Natural killer cell (primary cell): ENCODE data around the gene FOXN3. TPM values are rescaled to one million over a fixed set of nuclear protein-coding genes. Genes with fewer than 3 reads are reported as not detected.

ENCODE experiments used
- ATAC-seq, 3 donors: fragments of 150-1000 bp in 2 of 3; fragments of 200-7000 bp in 1 of 3; cut with Tn5 transposase; 1 replicate in 1 of 3; 2 replicates in 2 of 3; pipeline ENCODE4 v1.10.0; 2021; ENCODE audit warnings: mild to moderate bottlenecking in 2 of 3, moderate library complexity in 2 of 3
- DNase-seq, 2 donors: peaks; one replicate each; pipeline versions ENCODE4 v3.0.0 to v3.0.0-alpha.2; 2013 to 2021; ENCODE audit warnings: mixed read lengths in 1 of 2
- H3K27ac ChIP-seq: one replicate; pipeline ENCODE4 v1.5.1; 2013; ENCODE audit warnings: mild to moderate bottlenecking, low read length
- H3K27me3 ChIP-seq: one replicate; pipeline ENCODE4 v1.6.1; 2013; ENCODE audit warnings: low read length; ENCODE audit not compliant: control insufficient read depth, insufficient read depth
- H3K36me3 ChIP-seq: one replicate; pipeline ENCODE4 v1.6.1; 2013; ENCODE audit warnings: low read length; ENCODE audit not compliant: control insufficient read depth, insufficient read depth
- H3K4me1 ChIP-seq: one replicate; pipeline ENCODE4 v1.6.1; 2013; ENCODE audit warnings: low read length; ENCODE audit not compliant: control insufficient read depth, insufficient read depth
- H3K4me3 ChIP-seq: one replicate; pipeline ENCODE4 v1.5.1; 2013; ENCODE audit warnings: low read length
- H3K9me3 ChIP-seq: one replicate; pipeline ENCODE4 v1.6.1; 2013; ENCODE audit warnings: low read length; ENCODE audit not compliant: control insufficient read depth, insufficient read depth
- H3K27ac Mint-ChIP-seq, 2 donors: one replicate each; pipeline ENCODE4 v1.8.0; 2022; ENCODE audit warnings: mild to moderate bottlenecking in 2 of 2, mixed read lengths in 2 of 2, moderate library complexity in 1 of 2
- H3K27me3 Mint-ChIP-seq, 2 donors: one replicate each; pipeline ENCODE4 v1.8.0; 2022; ENCODE audit warnings: low read depth in 2 of 2, mixed read lengths in 2 of 2
- H3K36me3 Mint-ChIP-seq: one replicate; pipeline ENCODE4 v1.8.0; 2022; ENCODE audit warnings: mixed read lengths
- H3K4me1 Mint-ChIP-seq, 2 donors: one replicate each; pipeline ENCODE4 v1.8.0; 2022; ENCODE audit warnings: mixed read lengths in 2 of 2
- H3K4me3 Mint-ChIP-seq: one replicate; pipeline ENCODE4 v1.8.0; 2022; ENCODE audit warnings: mild to moderate bottlenecking, moderate library complexity, mixed read lengths
- H3K9me3 Mint-ChIP-seq, 2 donors: one replicate each; pipeline ENCODE4 v1.8.0; 2022; ENCODE audit warnings: mixed read lengths in 2 of 2
- CTCF ChIP-seq: fragments of 200-600 bp; IDR thresholded peaks from one replicate; pipeline ENCODE4 v1.8.0; 2022; ENCODE audit warnings: antibody characterized with exemption
- WGBS: methylation state at CpG from one replicate; pipeline ENCODE4 v1.1.7; 2013; ENCODE audit warnings: missing lambda C conversion rate; ENCODE audit not compliant: insufficient coverage; 5-methylcytosine and 5-hydroxymethylcytosine counted together
- intact Hi-C: fragments of 100-400 bp; cut with micrococcal nuclease; formaldehyde crosslinking; loops from one replicate; pipeline ENCODE4 v1.14.2; 2022
- total RNA-seq, 4 donors: library from RNA; stranded (reverse); fragments of 120-200 nt in 1 of 4; gene quantifications; one replicate each; pipeline versions ENCODE4 v1.2.3 to v1.2.4, GENCODE V29; 2013 to 2022

FOXN3 gene
- total RNA-seq, 3 donors from 2014 or later (not counting 1 experiment from before 2014, with no cell fraction given), result 209 to 216 (median 209) TPM

- intact Hi-C loops, result no loop called here
- H3K9me3 ChIP-seq, result peaks cover 4% of the 10 kb centered on the region
- no peak for ATAC-seq
- H3K27me3 ChIP-seq, result no peaks in the 10 kb centered on the region
- peaks cover 3 to 11% of the 10 kb centered on the region in 2 donors for H3K9me3 Mint-ChIP-seq
- 59% methylated on average over 7 of the region's 7 CpGs for WGBS
- H3K27ac Mint-ChIP-seq, result no peak overlapping the region
- no peak for TF ChIP-seq CTCF
- peaks cover 17% of the 10 kb centered on the region for H3K36me3 Mint-ChIP-seq
- no peak overlapping the region for H3K4me3 Mint-ChIP-seq
- no peak overlapping the region for H3K4me3 ChIP-seq
- DNase-seq, result no peak
- H3K4me1 ChIP-seq, result no peaks in the 10 kb centered on the region
- no peak overlapping the region for H3K27ac ChIP-seq
- H3K27me3 Mint-ChIP-seq, result peaks cover 7% of the 10 kb centered on the region in 2 donors
- no peaks in the 10 kb centered on the region for H3K36me3 ChIP-seq
- no peaks in the 10 kb centered on the region for H3K4me1 Mint-ChIP-seq
Measured at GRCh38 chr14:89137526-89138163, 279.4 kb downstream of the FOXN3 start.

GRCh38 chr14:89136587-89136986, 280.4 kb downstream of the FOXN3 start:
- no peaks in the 10 kb centered on the region for H3K36me3 ChIP-seq
- no peak overlapping the region for H3K27ac ChIP-seq
- H3K4me3 ChIP-seq, result no peak overlapping the region
- peaks cover 3 to 11% of the 10 kb centered on the region in 2 donors for H3K9me3 Mint-ChIP-seq
- no peaks in the 10 kb centered on the region for H3K27me3 ChIP-seq
- intact Hi-C loops, result no loop called here
- peaks cover 2 to 7% of the 10 kb centered on the region in 2 donors for H3K27me3 Mint-ChIP-seq
- peaks cover 4% of the 10 kb centered on the region for H3K9me3 ChIP-seq
- H3K4me3 Mint-ChIP-seq, result no peak overlapping the region
- no peak for TF ChIP-seq CTCF
- WGBS, result 94% methylated on average over 3 of the region's 3 CpGs
- DNase-seq (no peak), ATAC-seq (no peak)
- H3K4me1 ChIP-seq, result no peaks in the 10 kb centered on the region
- no peak overlapping the region for H3K27ac Mint-ChIP-seq
- no peaks in the 10 kb centered on the region for H3K4me1 Mint-ChIP-seq
- H3K36me3 Mint-ChIP-seq, result peaks cover 17% of the 10 kb centered on the region

- no peak for ATAC-seq
- DNase-seq, result no peak
- no peaks in the 10 kb centered on the region for H3K36me3 ChIP-seq
- H3K9me3 ChIP-seq, result peaks cover 4% of the 10 kb centered on the region
- H3K27me3 ChIP-seq, result no peaks in the 10 kb centered on the region
- Mint-ChIP-seq H3K4me3 (no peak overlapping the region), H3K27me3 (peaks cover 0 to 7% of the 10 kb centered on the region in 2 donors), H3K4me1 (no peaks in the 10 kb centered on the region), H3K36me3 (peaks cover 17% of the 10 kb centered on the region), H3K9me3 (peaks cover 3 to 11% of the 10 kb centered on the region in 2 donors), H3K27ac (no peak overlapping the region)
- 96% methylated on average over 2 of the region's 2 CpGs for WGBS
- TF ChIP-seq CTCF, result no peak
- no peaks in the 10 kb centered on the region for H3K4me1 ChIP-seq
- intact Hi-C loops, result no loop called here
- no peak overlapping the region for H3K4me3 ChIP-seq
- no peak overlapping the region for H3K27ac ChIP-seq
Measured at GRCh38 chr14:89134640-89135039, 282.4 kb downstream of the FOXN3 start.
